ENCODE results near the gene P2RX3.

The P2RX3 gene

GRCh38 chr11:57376095-57377090 lies 38.2 kb downstream of the P2RX3 start:
- DNase-seq = no peak

GRCh38 chr11:57377107-57377506 lies 39.0 kb downstream of the P2RX3 start:
- DNase-seq = no peak

DNA sequence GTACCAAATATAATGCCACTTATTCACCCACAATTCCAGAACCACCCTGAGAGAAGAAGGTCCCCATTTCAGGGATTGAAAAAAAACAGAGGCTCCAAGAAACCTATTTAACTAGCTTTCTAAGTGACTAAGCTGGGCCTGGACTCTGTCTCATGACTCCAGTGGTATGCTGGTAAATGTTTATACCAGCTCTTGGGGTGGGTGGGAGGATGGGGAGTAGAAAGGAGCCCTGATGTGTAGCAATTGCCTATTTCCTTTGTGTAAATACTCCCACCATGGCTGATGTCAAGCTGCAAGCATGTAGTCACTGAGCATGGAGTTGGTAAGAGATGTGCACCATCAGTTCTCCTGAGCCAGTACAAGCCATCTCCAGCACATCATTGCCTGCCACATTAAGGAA lies 40.0 kb downstream of the P2RX3 start:
- DNase-seq = no peak

GRCh38 chr11:57379732-57380131 lies 41.6 kb downstream of the P2RX3 start:
- DNase-seq = no peak

- DNase-seq = no peak
These were observed 42.8 kb downstream of the P2RX3 start, which contains the start of gene PRG3 for GRCh38 chr11:57380975-57381374. PRG3 (minus strand) TSS chr11:57381150; CDS start chr11:57380708, 442 bp downstream.

DNA sequence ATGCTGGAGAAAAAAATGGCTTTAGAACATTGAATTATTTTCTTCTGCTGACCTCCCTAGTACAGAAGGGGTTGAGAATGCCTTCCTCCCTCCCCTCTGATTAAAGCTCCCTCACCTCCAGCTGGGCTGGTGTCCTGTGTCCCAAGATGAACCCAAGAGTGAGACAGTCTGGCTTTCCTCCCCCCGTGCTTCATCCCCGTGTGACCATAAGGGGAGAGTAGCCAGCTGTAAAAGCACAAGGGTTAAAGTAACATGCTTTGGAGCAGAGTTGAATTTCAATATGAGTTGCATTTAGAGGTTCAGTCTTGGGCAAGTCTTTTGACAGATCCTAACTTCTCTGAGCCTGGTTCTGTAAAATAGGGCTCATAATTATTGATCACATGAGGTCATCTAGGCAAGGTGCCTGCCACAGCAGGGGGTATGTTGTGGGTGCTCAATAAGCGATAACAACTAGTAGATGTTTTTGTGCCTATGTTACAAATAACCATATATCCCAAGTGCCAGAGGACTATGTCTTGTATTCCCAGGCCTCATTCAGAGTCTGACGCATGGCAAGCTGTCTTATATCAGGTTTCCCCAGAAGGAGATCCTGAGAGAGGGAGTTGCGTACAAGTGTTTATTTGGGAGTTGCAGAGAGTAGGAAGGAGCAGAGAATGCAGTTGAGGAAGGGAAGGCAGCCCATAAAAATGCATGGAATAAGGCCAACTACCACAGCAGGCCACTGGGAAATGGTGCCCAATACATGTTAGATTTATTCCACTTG lies 48.2 kb downstream of the P2RX3 start:
- no peak for DNase-seq

DNA sequence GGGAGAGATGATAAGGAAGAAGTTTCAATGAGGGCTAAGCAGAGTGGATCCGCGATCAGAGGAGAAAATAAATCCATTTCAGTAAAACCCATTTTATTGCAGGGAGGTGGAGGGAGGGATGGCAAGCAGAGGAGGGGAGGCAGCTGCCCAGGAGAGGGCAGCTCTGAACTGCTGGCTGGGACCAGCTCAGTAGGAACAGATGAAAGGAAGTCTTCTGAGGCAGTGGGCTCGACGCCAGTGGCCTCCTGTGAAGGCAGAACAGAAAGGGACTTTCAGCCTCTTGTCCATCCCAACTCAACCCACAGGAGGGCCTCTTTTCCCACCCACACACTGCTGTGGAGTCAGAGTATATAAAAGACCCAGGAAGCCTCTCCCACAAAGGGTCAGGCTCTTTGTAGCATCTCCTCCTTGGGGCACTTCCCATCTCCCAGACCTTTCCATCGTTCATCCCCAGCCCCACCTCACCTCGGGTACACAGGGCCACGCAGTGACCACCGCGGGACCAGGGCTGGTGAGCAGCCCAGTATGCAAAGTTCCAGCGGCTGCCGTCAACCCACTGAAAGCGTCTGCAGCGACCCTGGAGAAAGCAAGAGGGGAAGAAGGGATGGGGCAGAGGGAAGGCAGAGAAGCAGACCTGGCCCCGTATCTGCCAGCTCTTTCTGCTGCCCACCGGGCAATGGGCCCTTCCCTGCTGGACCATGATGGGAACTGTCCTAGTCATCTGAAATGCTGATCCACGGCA lies 49.3 kb downstream of the P2RX3 start:
- no peak for DNase-seq

DNA sequence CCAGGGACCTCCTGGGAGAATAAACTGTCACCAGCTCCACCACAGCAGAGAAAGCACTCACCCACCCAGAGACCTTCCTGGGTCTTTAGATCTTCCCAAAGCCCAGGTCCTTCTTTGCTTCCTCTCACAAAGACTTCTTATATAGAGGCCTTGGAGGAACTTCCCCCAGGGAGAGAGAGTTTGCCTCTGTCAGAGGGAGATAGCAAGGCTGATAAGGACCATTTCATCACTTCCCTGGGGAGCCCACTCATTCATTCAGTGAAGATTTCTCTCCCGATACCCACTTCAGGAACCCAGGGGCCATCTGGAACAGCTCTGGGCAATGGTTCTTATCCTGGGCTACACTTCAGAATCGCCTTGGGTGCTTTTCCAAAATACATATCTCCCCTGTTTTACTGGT lies 52.4 kb downstream of the P2RX3 start, which contains the start of gene PRG2:
Gene PRG2 (minus strand): TSS at position 116 of the 400 bp plus-strand sequence. CDS start 706 bp downstream, outside the sequence.
- DNase-seq = no peak

- no peak for DNase-seq
These were observed 53.0 kb downstream of the P2RX3 start for GRCh38 chr11:57391111-57391510.

DNA sequence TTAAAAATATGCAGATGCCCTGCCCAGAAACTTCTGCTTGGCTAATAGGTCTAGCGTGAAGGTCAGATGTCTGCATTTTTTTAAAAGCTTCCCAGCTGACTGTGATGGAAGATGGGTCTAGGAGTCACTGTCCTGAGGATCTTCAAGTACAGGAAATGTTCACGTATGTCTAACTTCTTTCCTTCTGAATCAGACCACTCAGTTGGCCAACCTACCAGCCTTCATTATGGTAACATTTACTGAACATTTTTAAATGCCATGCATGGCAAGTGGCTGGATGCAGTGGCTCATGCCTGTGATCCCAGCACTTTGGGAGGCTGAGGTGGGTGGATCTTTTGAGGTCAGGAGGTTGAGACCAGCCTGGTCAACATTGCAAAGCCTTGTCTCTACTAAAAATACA lies 53.4 kb downstream of the P2RX3 start:
- DNase-seq = no peak

GRCh38 chr11:57392066-57392762 lies 54.1 kb downstream of the P2RX3 start:
- DNase-seq = no peak

- no peak for DNase-seq
These were observed 54.6 kb downstream of the P2RX3 start for GRCh38 chr11:57392763-57393105.

- no peak for DNase-seq
These were observed 56.2 kb downstream of the P2RX3 start for GRCh38 chr11:57394203-57394965.

GRCh38 chr11:57395905-57396623 lies 57.9 kb downstream of the P2RX3 start:
- no peak for DNase-seq

DNA sequence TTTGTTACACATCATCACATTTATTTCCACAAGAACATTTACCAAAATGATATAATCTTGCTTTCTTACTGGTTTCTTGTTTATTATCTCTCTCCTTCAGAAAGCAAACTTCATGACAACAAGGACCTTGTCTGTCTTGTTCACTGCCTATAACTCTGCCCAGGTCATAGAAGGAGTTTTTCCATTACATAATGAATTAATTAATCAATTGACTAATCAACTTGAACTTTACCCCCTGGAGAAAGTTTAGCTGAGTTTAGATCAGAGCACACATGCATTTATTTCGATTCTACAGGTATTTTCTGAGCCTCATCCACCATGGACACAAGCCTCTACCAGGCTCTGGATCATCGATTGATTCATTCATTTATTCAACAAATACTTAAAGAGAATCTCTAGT lies 58.6 kb downstream of the P2RX3 start:
- no peak for DNase-seq

- no peak for DNase-seq
These were observed 59.3 kb downstream of the P2RX3 start for GRCh38 chr11:57397394-57397990.

DNA sequence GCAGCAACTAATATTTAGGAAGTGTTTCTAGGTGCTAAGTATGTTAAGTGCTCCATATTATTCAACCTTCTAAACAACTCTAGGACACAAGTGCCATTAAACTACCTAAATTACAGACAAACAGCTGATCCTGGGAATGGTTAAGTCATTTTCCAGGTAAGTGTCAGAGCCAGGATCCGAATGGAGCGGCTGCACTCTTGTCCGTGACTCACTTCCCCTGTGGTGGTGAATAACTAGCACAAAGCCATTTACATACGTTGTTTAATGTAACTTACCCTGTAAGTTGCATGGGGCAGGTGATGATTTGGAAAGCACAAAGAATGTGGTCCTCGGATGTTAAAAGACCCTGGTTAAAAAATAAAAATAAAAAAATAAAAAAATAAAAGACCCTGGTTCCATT lies 61.1 kb downstream of the P2RX3 start:
- DNase-seq = no peak

GRCh38 chr11:57399972-57400578 lies 61.9 kb downstream of the P2RX3 start:
- DNase-seq = no peak

DNA sequence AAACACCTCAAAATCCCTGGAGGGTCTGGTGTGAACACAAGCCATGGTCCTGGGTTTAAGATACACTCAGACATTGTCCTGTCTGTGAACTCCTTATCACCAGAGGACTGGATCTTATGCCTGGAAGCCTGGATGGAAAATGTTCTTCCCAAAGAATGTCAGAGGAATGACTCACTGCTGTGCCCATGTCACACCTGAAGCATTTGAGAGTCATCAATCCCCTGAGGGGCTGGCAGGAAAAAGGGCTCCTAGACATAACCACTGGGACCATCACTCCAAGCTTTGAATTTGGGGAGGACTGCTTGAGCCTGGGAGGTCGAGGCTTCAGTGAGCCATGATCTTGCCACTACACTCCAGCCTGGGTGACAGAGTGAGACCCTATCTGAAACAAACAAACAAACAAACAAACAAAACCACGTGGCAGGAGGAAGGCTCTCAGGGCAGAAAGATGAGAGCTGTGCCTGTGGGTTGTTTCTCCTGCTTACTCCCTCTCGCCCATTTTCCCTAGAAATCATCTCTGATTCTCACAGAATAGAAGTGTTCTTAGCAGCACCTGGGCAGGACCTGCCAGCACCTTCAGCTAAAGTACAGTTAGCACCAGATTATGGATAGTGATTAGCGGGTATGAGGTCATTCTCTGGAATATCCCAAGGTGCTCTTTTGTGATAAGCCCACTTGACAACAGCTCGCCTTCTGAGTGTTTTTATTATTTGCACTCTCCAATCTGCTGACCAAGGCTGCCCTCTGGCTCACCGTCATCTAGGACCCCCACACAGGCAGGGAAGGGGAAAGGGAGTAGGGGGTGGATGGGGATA lies 64.2 kb downstream of the P2RX3 start:
- DNase-seq = no peak

Data from left hindlimb (tissue), 1 donor.